ENCODE results near the gene ARHGAP1. TPM values are rescaled to one million over a fixed set of nuclear protein-coding genes. Genes with fewer than 3 reads are reported as not detected.

ARHGAP1 gene
- total and polyA plus RNA-seq, 2 donors (not counting 3 experiments of a cell fraction or from before 2014, with no cell fraction given), result 30.9 to 58.2 TPM

DNA sequence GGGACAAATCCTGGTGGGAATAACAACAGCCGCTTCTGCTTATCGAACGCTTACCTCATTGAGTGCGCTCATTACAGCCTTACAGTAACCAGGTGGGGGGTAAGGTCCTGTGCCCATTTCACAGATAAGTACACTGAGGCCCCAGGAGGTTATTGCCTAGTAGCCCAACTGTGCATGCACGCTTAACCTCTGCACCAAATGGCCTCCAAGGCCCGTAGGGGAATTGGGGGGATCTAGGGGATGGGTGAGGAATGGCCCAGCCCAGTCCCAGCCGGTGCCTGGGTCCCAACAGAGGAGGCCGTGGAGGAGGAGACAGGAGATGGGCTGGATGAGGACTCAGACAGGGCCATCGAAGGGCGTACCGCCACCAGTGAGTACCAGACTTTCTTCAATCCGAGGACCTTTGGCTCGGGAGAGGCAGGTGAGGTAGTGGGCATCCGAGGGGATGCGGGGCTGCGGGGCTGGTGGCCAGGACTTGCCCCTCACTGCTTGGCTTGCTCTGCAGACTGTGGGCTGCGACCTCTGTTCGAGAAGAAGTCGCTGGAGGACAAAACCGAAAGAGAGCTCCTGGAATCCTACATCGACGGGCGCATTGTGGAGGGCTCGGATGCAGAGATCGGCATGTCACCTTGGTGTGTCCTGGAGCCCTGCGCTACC is 25.9 kb upstream of the ARHGAP1 start:
- dilution Hi-C loops (cut with MboI; ENCODE audit: extremely low pct_ligation_motif_present, low sequenced_read_pairs), result no loop called here
- Histone ChIP-seq H3K9me1 (replicated peaks; ENCODE audit: control insufficient read depth, extremely low read depth, insufficient read depth, low read length) (no peaks in the 10 kb centered on the region), H3K4me3 (replicated peaks in 1 of 3; ENCODE audit: insufficient read depth in 1 of 3, low read depth in 1 of 3, low read length in 3 of 3) (no peak overlapping the region), H3K36me3 (ENCODE audit: control insufficient read depth in 2 of 2, extremely low read depth in 1 of 2, insufficient read depth in 2 of 2, low read length in 2 of 2) (no peaks in the 10 kb centered on the region), H3K9me3 (replicated peaks; ENCODE audit: control insufficient read depth, insufficient read depth, low read length) (no peaks in the 10 kb centered on the region), H3K4me2 (ENCODE audit: insufficient read depth, low read length) (no peak overlapping the region), H4K20me1 (replicated peaks; ENCODE audit: control insufficient read depth, extremely low read depth, insufficient read depth, low read length) (no peaks in the 10 kb centered on the region), H3K4me1 (ENCODE audit: control insufficient read depth, extremely low read depth, insufficient read depth, low read length) (no peaks in the 10 kb centered on the region), H3K27me3 (ENCODE audit: control insufficient read depth in 2 of 2, insufficient read depth in 2 of 2, low read length in 2 of 2) (no peaks in the 10 kb centered on the region), H2AFZ (ENCODE audit: low read depth, low read length) (no peak overlapping the region), H3K79me2 (ENCODE audit: control insufficient read depth, insufficient read depth, low read length) (no peaks in the 10 kb centered on the region), H3K27ac (ENCODE audit: insufficient read depth, low read depth, low read length) (no peak overlapping the region), H3K9ac (replicated peaks; ENCODE audit: extremely low read depth, insufficient read depth, low read length) (no peak overlapping the region)
- TF ChIP-seq POLR2A (IDR thresholded peaks at IDR 0.05; ENCODE audit: low read depth, low read length) (no peak), EZH2 (IDR thresholded peaks at IDR 0.05; ENCODE audit: borderline replicate concordance, low read depth, low read length, severe bottlenecking) (no peak), MYC (IDR thresholded peaks at IDR 0.05; ENCODE audit: low read depth, low read length) (no peak)
- TF ChIP-seq, protein P1, sequence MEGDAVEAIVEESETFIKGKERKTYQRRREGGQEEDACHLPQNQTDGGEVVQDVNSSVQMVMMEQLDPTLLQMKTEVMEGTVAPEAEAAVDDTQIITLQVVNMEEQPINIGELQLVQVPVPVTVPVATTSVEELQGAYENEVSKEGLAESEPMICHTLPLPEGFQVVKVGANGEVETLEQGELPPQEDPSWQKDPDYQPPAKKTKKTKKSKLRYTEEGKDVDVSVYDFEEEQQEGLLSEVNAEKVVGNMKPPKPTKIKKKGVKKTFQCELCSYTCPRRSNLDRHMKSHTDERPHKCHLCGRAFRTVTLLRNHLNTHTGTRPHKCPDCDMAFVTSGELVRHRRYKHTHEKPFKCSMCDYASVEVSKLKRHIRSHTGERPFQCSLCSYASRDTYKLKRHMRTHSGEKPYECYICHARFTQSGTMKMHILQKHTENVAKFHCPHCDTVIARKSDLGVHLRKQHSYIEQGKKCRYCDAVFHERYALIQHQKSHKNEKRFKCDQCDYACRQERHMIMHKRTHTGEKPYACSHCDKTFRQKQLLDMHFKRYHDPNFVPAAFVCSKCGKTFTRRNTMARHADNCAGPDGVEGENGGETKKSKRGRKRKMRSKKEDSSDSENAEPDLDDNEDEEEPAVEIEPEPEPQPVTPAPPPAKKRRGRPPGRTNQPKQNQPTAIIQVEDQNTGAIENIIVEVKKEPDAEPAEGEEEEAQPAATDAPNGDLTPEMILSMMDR (IDR thresholded peaks at IDR 0.05; ENCODE audit: extremely low read depth in 1 of 2, insufficient read depth in 1 of 2, low read depth in 1 of 2, low read length in 2 of 2), result no peak
- no peak for FAIRE-seq
- POLR2A ChIA-PET, result no interaction called here
- CTCF ChIA-PET, result no interaction called here
- intact Hi-C loops (cut with micrococcal nuclease), result no loop called here
- no peak for DNase-seq (ENCODE audit: low read depth, low spot score)
- no TSS peak for BruUV-seq (replicated peaks)
